Sigmoid colon (tissue), 4 donors: ENCODE measurements around the gene NT5M.
"Not testable (repeated sequence)": the region's sequence is repeated elsewhere in the genome, so short reads cannot be mapped to it uniquely, and the experiment has no call there.

Experiments
- EP300 ChIP-seq, 4 donors: sonication (generic); formaldehyde crosslinking; IDR thresholded peaks; one replicate each; pipeline ENCODE4 v1.6.1; 2017; ENCODE audit warnings: antibody characterized with exemption in 4 of 4
- POLR2A ChIP-seq, 2 donors: fragments of 450-650 bp; IDR thresholded peaks; one replicate each; pipeline ENCODE4 v1.6.1; 2016; ENCODE audit warnings: antibody characterized with exemption in 2 of 2, mild to moderate bottlenecking in 2 of 2, moderate library complexity in 2 of 2
- TF ChIP-seq, protein P1 (sequence below), 4 experiments: fragments of 450-650 bp in 3 of 4; fragments of 200-600 bp in 1 of 4; IDR thresholded peaks; one replicate each; pipeline ENCODE4 v1.5.1; 2016 to 2019; ENCODE audit warnings: antibody characterized with exemption in 4 of 4, mild to moderate bottlenecking in 3 of 4, moderate library complexity in 2 of 4

DNA sequence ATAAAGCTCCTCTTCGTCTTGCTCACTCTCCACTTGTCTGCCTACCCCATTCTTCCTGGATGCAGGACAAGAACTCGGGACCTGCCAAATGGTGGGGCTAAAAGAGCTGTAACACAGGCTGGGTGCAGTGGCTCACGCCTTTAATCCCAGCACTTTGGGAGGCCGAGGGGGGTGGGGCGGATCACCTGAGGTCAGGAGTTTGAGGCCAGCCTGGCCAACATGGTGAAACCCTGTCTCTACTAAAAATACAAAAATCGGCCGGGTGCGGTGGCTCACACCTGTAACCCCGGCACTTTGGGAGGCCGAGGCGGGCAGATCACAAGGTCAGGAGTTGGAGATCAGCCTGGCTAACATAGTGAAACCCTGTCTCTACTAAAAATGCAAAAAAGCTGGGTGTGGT is 1.5 kb upstream of the NT5M start:
- TF ChIP-seq, protein P1, sequence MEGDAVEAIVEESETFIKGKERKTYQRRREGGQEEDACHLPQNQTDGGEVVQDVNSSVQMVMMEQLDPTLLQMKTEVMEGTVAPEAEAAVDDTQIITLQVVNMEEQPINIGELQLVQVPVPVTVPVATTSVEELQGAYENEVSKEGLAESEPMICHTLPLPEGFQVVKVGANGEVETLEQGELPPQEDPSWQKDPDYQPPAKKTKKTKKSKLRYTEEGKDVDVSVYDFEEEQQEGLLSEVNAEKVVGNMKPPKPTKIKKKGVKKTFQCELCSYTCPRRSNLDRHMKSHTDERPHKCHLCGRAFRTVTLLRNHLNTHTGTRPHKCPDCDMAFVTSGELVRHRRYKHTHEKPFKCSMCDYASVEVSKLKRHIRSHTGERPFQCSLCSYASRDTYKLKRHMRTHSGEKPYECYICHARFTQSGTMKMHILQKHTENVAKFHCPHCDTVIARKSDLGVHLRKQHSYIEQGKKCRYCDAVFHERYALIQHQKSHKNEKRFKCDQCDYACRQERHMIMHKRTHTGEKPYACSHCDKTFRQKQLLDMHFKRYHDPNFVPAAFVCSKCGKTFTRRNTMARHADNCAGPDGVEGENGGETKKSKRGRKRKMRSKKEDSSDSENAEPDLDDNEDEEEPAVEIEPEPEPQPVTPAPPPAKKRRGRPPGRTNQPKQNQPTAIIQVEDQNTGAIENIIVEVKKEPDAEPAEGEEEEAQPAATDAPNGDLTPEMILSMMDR (IDR thresholded peaks at IDR 0.05) = not testable (repeated sequence)
- not testable (repeated sequence) for TF ChIP-seq POLR2A, EP300 (IDR thresholded peaks at IDR 0.05)
